Measurements from ENCODE around the gene CDKAL1. TPM values are rescaled to one million over a fixed set of nuclear protein-coding genes. Genes with fewer than 3 reads are reported as not detected.
A peak's percentile ranks its signal among the peaks of the same experiment; 100 is the strongest.

Gene CDKAL1
- total and polyA plus RNA-seq, 9 of the 15 experiments (the other 6 are each of a cell fraction or from before 2014, with no cell fraction given), result 11.2 to 36.3 (median 20.1) TPM

DNA sequence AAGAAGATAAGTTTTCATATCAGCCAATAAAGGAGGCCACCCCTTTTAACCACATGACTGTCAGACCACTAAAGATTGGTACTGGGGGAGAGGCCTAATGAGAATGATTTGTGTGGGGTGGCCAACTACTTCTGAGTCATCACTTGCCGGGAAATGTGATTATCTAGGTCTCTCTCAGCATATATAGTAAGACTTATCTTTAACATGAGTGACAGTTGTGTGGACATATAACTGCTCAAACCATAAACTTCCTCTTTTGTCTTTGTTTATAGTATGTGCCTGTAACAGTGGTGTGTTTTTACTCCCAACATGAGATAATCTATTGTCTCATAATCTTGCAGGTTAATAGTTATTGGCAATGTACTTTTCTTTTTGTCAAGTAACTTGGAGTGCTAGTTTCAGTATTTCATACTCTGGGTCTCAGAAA is 312.4 kb downstream of the CDKAL1 start (continued):
- TF ChIP-seq ZBTB26 (CRISPR knock-in tag; IDR thresholded peaks at IDR 0.05) (peak; percentile 32; the same call in 1 of the 2 replicates), ZNF311 (CRISPR knock-in tag; IDR thresholded peaks at IDR 0.05) (0 out of 2 replicates have a peak, but pooled peaks have one; percentile 60), CBFA2T3 (IDR thresholded peaks at IDR 0.05) (peak; percentile 94), SNRNP70 (optimal IDR thresholded peaks at IDR 0.05; ENCODE audit: low read depth, low read length) (no peak), ZNF77 (CRISPR knock-in tag; IDR thresholded peaks at IDR 0.05) (no peak), ZNF263 (CRISPR knock-in tag; IDR thresholded peaks at IDR 0.05; ENCODE audit: borderline replicate concordance) (no peak), ELF1 (tag; IDR thresholded peaks at IDR 0.05) (no peak), ZNF668 (CRISPR knock-in tag; IDR thresholded peaks at IDR 0.05) (no peak), ZNF589 (CRISPR knock-in tag; IDR thresholded peaks at IDR 0.05; ENCODE audit: low read depth) (no peak), CREM (IDR thresholded peaks at IDR 0.05; ENCODE audit: low read depth) (peak; percentile 71), HMG20B (CRISPR knock-in tag; IDR thresholded peaks at IDR 0.05) (no peak), MAFK (IDR thresholded peaks at IDR 0.05; ENCODE audit: low read length) (peak; percentile 69), ZBTB2 (IDR thresholded peaks at IDR 0.05) (no peak; the same call in 1 of the 2 replicates), HDAC3 (IDR thresholded peaks at IDR 0.05; ENCODE audit: borderline replicate concordance, partially characterized antibody) (peak; percentile 88)
- TF ChIP-seq, protein P1, sequence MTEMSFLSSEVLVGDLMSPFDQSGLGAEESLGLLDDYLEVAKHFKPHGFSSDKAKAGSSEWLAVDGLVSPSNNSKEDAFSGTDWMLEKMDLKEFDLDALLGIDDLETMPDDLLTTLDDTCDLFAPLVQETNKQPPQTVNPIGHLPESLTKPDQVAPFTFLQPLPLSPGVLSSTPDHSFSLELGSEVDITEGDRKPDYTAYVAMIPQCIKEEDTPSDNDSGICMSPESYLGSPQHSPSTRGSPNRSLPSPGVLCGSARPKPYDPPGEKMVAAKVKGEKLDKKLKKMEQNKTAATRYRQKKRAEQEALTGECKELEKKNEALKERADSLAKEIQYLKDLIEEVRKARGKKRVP (CRISPR knock-in tag; IDR thresholded peaks at IDR 0.05), result no peak
- TF ChIP-seq, protein P2, sequence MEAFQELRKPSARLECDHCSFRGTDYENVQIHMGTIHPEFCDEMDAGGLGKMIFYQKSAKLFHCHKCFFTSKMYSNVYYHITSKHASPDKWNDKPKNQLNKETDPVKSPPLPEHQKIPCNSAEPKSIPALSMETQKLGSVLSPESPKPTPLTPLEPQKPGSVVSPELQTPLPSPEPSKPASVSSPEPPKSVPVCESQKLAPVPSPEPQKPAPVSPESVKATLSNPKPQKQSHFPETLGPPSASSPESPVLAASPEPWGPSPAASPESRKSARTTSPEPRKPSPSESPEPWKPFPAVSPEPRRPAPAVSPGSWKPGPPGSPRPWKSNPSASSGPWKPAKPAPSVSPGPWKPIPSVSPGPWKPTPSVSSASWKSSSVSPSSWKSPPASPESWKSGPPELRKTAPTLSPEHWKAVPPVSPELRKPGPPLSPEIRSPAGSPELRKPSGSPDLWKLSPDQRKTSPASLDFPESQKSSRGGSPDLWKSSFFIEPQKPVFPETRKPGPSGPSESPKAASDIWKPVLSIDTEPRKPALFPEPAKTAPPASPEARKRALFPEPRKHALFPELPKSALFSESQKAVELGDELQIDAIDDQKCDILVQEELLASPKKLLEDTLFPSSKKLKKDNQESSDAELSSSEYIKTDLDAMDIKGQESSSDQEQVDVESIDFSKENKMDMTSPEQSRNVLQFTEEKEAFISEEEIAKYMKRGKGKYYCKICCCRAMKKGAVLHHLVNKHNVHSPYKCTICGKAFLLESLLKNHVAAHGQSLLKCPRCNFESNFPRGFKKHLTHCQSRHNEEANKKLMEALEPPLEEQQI (IDR thresholded peaks at IDR 0.05), result peak; percentile 84
- TF ChIP-seq, protein P3, sequence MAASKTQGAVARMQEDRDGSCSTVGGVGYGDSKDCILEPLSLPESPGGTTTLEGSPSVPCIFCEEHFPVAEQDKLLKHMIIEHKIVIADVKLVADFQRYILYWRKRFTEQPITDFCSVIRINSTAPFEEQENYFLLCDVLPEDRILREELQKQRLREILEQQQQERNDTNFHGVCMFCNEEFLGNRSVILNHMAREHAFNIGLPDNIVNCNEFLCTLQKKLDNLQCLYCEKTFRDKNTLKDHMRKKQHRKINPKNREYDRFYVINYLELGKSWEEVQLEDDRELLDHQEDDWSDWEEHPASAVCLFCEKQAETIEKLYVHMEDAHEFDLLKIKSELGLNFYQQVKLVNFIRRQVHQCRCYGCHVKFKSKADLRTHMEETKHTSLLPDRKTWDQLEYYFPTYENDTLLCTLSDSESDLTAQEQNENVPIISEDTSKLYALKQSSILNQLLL (CRISPR knock-in tag; IDR thresholded peaks at IDR 0.05; ENCODE audit: borderline replicate concordance), result no peak
- TF ChIP-seq, protein P4, sequence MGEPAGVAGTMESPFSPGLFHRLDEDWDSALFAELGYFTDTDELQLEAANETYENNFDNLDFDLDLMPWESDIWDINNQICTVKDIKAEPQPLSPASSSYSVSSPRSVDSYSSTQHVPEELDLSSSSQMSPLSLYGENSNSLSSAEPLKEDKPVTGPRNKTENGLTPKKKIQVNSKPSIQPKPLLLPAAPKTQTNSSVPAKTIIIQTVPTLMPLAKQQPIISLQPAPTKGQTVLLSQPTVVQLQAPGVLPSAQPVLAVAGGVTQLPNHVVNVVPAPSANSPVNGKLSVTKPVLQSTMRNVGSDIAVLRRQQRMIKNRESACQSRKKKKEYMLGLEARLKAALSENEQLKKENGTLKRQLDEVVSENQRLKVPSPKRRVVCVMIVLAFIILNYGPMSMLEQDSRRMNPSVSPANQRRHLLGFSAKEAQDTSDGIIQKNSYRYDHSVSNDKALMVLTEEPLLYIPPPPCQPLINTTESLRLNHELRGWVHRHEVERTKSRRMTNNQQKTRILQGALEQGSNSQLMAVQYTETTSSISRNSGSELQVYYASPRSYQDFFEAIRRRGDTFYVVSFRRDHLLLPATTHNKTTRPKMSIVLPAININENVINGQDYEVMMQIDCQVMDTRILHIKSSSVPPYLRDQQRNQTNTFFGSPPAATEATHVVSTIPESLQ (CRISPR knock-in tag; IDR thresholded peaks at IDR 0.05), result no peak

Measured in K562 (cell line).